RPMI7951 (cell line): ENCODE results near the gene F7. TPM values are rescaled to one million over a fixed set of nuclear protein-coding genes. Genes with fewer than 3 reads are reported as not detected.

Experiments
- DNase-seq: peaks from one replicate; pipeline ENCODE4 v3.0.0-alpha.2; 2012; ENCODE audit warnings: low read depth
- total RNA-seq: library from RNA; depleted of rRNA; stranded (reverse); fragments of >200 nt; shearing (Covaris generic); gene quantifications from 2 replicates; pipeline ENCODE4 v1.2.3, GENCODE V29; 2014

Gene F7
- total RNA-seq, 1 experiment from 2014 or later, result not detected

DNA sequence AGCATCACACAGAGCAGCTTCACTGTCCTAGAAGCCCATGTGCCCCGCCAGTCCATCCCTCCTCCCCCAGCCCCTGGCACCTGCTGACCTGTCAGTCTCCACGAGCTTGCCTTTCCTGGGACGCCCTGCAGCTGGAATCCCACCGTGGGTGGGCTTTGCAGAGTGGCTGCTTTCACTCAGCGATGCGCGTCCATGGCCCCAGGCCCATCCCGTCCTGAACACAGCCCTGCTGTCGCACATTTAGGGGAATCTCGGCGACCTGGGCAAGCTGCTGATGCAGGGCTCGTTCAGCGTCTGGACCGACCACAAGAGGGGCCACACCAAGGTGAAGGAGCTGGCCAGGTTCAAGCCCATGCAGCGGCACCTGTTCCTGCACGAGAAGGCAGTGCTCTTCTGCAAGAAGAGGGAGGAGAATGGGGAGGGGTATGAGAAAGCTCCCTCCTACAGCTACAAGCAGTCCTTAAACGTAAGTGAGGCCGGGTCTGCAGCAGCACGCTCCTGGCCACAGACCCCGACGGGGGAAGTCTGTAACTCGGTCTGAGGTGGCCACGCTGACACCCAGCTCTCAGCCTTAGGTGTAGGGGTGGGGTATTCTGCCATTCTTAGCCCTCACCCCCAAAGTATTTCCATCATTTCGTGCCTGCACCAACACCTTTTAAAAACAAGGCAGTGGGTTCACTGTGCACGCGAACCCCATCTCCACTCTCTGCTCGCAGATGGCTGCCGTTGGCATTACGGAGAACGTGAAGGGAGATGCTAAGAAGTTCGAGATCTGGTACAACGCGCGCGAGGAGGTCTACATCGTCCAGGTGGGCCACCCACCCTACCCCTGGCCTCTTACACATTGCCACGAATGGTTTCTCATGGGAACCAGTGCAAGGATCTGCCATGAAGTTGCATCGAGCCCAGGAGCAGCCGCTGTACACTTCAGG, 18.3 kb upstream of the F7 start:
- no peak for DNase-seq

GRCh38 chr13:113087923-113088690, 17.5 kb upstream of the F7 start:
- DNase-seq, result no peak

DNA sequence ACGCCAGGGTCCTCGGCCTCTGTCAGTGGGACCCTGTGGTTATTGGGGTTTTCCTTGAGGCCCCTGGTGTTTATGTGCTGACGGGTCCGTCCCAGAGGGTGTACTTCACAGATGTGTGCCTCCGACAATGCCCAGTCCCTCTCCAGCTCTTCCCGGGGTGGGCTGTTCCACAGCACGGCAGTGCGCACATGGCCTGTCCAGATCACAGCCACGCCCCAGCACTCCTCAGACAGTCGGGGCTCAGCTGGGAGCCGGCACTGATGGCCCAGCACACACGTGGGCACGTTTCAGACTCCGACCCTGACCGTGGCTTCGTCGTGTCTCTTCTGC, 16.9 kb upstream of the F7 start:
- no peak for DNase-seq

DNA sequence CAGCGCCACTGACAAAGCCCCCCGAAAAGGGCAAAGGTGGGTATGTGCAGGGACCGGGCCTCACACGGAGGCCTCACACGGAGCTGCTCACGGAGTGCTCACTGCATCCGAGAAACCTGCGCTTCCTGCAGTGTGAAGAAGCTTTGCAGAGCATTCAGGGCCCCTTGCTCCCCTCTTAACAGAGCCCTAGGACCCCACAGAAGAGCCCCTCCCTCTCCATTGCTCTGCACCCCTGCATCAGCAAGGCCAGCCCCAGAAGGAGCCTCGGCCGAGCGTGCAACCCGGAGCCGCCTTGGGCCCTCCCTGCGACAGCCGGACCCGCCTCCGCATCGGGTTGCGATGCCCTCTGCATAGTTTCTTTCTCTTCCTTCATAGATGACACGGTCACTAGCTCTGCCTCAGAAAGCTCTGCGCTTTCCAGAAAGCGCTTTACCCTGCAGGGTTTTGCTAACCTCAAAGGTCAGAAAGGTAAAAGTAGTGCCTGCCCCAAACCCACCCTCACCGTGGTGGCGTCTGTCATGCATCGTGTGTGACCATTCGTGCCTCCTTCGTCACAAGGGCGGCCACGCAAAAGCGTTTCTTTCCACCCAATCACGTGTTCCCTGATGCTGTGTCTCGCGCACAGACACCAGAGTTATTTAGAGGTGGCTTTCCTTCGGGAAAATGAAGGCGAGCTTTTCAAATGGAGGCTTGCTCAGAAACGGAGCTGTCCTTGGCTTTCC, 15.7 kb upstream of the F7 start:
- no peak for DNase-seq

DNA sequence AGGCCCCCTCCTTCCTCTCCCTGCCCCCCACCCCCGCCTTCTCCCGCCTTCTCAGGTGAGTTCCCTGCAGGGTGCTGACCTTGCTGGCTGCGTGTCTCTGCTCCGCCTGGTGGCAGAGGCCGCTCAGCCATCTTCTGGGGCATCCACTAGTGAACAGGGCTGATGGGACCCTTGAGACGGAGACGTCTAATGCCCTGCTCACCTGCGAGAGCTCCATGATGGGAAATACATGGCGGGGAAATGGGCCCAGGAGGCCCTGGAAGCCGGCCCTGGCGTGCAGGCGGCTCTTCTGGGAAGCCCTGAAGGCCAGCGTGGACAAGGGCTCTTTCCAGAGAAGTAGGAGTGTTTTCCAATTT, 15.2 kb upstream of the F7 start:
- DNase-seq, result no peak

GRCh38 chr13:113090806-113091205, 14.8 kb upstream of the F7 start:
- DNase-seq, result no peak

DNA sequence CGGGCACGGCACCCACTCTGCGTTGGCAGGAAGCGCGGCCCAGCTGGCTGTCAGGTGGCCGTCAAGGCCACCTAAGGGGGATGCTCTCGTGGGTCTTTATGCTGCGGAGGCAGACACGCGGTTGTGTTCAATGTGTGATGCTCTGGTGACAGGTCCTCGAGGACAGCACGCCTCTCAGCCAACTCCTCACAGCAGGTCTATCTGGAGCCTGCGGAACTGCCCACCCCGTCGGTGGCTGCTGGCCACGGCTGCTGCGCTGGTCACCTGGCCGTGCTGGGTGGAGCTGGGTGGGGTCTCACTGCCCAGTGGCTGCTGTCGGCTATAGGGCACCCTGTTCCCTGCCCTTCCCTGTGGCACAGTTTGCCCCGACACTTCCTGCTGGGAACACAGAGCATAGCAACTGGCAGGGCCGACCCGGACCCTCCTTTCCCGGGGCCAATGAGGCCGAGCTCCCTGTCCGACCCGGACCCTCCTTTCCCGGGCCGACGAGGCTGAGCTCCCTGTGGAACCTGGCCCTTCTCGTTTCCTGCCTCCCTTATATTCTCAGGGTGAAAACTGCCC, 14.3 kb upstream of the F7 start:
- DNase-seq, result no peak

DNA sequence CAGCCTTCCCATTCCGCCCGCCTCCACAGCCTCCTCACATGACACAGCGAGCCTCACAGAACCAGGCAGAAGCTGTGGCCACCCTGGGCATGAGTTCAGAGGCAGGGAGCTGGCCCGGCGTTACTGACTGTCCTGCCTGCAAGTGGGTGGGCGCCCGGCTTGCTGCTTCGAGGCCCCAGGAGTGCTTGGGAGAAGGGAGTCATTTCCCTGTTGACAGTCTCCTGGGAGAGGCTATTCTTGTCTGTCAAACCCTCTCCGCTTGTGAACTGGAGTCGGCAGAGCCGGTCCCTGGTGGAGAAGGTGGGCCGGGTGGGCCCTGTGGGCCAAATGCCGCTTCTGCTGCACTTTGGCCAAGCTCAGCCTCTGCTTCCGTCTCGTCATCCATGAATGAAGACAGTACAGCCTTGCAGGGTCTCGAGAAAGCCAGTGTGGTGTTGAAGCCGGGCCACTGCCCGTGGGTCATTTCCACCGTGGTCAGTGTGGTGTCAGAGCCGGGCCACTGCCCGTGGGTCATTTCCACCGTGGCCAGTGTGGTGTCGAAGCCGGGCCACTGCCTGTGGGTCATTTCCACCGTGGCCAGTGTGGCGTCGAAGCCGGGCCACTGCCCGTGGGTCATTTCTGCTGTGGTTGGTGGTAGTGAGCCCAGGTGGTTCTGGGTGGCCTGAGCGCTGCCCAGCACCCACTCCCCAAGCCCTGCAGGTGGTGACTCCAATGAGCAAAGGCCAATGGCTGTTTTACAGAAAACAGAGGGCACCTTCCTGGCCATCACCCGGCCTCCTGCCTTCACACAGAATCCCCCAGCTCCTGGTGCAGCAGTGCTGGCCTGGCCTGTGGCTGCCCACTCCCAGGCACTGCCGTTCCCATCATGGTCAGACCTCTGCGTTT, 13.5 kb upstream of the F7 start:
- DNase-seq, result no peak

DNA sequence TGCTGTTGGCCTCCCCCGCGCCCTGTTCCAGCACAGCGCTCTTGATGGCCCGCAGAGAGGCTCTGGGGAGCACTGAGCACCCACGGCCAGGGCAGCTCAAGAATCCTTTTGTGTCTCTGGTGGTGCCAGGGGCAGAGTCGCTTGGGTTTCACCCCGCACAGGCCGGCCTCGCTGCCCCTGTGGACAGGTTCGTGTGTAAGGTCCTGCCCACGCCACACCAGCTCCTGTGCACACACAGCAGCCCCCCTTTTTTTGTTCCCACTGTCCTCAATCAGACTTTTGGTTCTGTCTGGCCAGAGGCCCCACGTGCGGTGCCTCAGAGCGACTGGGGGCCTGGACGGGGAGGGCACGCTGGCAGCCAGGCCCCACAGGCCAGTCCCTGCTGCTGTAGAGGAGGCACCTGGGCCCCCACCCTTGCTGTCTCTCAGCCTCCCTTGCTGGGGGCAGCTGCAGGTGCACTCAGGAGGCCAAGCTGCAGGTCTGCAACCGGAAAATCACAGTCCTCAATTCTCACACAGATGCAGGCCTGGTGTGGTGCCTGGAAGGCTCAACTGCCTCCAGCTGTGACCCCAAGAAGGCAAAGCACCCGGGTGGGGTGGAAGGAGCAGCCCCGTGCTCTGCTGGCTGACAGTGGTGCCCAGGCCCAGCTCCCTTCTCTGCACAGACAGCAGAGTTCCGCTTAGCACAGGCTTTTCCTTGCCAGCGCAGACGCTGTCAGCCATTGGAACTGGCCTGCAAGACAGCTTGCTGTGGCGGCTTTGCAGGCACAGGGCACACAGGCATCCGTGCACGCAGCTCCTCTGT, 12.6 kb upstream of the F7 start:
- DNase-seq, result no peak

DNA sequence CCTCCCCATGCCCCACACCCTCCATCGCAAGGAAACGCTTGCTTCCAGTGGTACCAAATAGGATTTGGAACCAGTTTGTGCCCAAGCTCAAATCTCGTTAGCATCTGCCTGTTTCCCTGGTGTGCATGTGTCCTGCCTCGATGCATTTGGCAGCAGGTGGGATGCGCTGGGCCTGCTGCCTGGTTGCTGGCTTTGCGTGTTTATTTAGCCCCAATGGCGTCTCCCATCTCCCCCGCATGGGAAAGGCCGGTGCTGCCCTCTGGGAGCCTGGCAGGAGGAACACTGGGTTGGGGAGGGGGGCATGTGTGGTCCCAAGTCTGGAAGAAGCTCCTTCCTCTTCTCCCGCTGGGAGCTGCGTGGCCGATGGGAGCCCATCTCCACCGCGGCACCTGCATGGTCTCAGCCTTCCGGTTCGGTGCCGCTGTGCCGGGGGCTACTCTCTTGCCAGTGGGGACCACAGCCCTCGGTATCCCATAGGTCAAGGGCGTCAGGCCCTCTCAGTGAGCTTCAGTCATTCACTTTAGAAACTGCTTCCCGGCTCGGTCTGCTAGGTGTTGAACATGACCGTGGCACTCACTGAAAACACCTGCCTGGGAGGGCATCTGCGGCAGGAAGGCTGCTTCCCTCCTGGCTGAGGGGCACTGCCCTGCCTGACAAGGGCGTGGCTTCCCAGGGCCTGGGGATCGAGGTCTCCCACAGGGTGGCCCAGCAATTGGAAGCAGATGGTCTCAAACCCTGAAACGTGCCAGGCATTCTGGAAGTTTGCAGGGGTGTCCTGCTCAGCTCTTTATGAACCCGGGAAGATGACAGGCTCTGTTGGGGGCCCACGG, 11.8 kb upstream of the F7 start:
- DNase-seq, result no peak

- DNase-seq, result no peak
These were observed 11.2 kb upstream of the F7 start for GRCh38 chr13:113094410-113094800.

- no peak for DNase-seq
These were observed 10.2 kb upstream of the F7 start for GRCh38 chr13:113095146-113096051.

- DNase-seq, result no peak
These were observed 9.4 kb upstream of the F7 start for GRCh38 chr13:113096052-113096744.

DNA sequence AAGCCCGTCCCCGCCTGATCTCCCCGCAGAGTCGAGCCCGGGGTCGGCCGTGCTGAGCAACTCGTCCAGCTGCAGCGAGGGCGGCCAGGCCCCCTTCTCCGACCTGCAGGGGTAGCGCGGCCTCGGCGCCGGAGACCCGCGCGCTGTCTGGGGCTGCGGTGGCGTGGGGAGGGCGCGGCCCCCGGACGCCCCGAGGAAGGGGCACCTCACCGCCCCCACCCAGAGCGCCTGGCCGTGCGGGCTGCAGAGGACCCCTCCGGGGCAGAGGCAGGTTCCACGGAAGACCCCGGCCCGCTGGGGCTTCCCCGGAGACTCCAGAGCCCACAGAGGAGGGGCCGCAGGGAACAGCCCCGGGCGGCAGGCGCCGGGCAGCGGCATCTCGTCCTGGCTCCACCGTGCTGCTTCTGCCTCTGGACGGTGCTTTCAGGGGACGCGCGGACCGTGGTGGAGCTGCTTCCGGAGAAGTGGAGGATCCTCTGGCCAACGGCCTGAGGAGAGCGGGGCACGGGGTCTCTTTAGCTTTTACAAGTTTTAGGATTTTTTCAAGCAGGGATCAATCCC, 8.8 kb upstream of the F7 start:
- no peak for DNase-seq

- no peak for DNase-seq
These were observed 7.9 kb upstream of the F7 start for GRCh38 chr13:113097651-113098050.

GRCh38 chr13:113098162-113098732, 7.3 kb upstream of the F7 start:
- no peak for DNase-seq

GRCh38 chr13:113099142-113099541, 6.4 kb upstream of the F7 start:
- no peak for DNase-seq
